ENCODE data around the gene FAH. TPM values are rescaled to one million over a fixed set of nuclear protein-coding genes. Genes with fewer than 3 reads are reported as not detected.

The FAH gene
- total and polyA plus RNA-seq, 2 experiments from 2014 or later = 16.3 to 20.3 TPM

DNA sequence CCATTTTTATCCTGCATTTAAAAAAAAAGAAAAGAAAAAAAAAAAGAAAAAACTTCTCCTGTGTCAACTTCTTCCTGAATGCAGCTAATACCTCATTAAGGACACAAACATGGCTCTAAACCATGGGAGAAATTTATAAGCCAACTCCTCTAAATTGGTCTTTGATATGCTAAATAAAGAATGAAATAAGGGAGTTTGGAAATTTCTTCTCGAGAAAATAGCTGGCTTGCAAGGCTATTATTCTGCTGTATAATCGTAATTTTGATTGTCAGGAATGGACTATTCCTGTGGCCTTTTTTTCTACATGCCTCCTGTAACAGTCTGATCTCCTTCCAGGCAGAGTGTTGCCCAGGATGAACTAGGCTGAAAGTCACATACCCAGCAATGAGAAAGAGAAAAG lies 78.6 kb downstream of the FAH start (continued):
- TF ChIP-seq, protein P1, sequence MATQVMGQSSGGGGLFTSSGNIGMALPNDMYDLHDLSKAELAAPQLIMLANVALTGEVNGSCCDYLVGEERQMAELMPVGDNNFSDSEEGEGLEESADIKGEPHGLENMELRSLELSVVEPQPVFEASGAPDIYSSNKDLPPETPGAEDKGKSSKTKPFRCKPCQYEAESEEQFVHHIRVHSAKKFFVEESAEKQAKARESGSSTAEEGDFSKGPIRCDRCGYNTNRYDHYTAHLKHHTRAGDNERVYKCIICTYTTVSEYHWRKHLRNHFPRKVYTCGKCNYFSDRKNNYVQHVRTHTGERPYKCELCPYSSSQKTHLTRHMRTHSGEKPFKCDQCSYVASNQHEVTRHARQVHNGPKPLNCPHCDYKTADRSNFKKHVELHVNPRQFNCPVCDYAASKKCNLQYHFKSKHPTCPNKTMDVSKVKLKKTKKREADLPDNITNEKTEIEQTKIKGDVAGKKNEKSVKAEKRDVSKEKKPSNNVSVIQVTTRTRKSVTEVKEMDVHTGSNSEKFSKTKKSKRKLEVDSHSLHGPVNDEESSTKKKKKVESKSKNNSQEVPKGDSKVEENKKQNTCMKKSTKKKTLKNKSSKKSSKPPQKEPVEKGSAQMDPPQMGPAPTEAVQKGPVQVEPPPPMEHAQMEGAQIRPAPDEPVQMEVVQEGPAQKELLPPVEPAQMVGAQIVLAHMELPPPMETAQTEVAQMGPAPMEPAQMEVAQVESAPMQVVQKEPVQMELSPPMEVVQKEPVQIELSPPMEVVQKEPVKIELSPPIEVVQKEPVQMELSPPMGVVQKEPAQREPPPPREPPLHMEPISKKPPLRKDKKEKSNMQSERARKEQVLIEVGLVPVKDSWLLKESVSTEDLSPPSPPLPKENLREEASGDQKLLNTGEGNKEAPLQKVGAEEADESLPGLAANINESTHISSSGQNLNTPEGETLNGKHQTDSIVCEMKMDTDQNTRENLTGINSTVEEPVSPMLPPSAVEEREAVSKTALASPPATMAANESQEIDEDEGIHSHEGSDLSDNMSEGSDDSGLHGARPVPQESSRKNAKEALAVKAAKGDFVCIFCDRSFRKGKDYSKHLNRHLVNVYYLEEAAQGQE (IDR thresholded peaks at IDR 0.05; ENCODE audit: unreplicated experiment) = no peak

DNA sequence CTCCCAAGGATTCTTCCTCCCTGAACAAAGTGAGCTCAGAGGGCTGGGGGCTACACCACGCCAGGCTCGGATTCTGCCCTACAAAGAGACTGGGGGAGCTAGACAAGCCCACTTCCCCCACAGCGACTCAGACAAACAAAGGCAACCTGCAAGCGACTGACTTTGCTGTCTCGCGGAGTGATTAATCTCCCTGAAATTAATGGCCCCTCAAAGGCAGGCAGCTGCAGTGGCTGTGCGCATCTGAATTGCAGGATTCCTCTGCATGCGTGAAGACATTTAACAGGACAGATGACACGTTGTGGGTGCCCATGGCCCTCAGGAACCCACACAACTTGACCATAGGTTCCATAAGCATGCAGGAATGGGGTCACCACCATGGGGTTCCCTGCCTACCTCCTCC lies 80.8 kb downstream of the FAH start:
- Histone ChIP-seq H3K4me3 (no peak overlapping the region), H4K20me1 (replicated peaks; ENCODE audit: insufficient read depth) (no peaks in the 10 kb centered on the region), H2AFZ (peak overlapping the region; percentile 76), H3K4me1 (ENCODE audit: insufficient read depth) (peaks cover 4% of the 10 kb centered on the region; the same call in 1 of the 2 replicates), H3K27me3 (ENCODE audit: insufficient read depth) (no peaks in the 10 kb centered on the region), H3K36me3 (ENCODE audit: insufficient read depth) (no peaks in the 10 kb centered on the region), H3F3A (replicated peaks; ENCODE audit: low read depth) (no peaks in the 10 kb centered on the region), H3K79me2 (replicated peaks; ENCODE audit: insufficient read depth) (no peaks in the 10 kb centered on the region), H3K9me2 (ENCODE audit: insufficient read depth) (no peaks in the 10 kb centered on the region), H3K27ac (ENCODE audit: low read depth) (no peak overlapping the region), H3K4me2 (no peak overlapping the region)
- no peak for ATAC-seq
- H3K27ac Mint-ChIP-seq = no peak overlapping the region
- no peaks in the 10 kb centered on the region for H3K36me3 Mint-ChIP-seq (ENCODE audit: low read depth)
- DNase-seq (ENCODE audit: low spot score) = no peak
- H3K27me3 Mint-ChIP-seq (ENCODE audit: insufficient read depth, low read depth, poor library complexity) = peaks cover 8% of the 10 kb centered on the region
- no peaks in the 10 kb centered on the region for H3K9me3 Mint-ChIP-seq
- H3K4me1 Mint-ChIP-seq = peaks cover 8% of the 10 kb centered on the region
- no peak overlapping the region for H3K4me3 Mint-ChIP-seq
- TF ChIP-seq ZNF114 (CRISPR knock-in tag; IDR thresholded peaks at IDR 0.05) = no peak
- no peak for TF ChIP-seq POLR2AphosphoS5 (IDR thresholded peaks at IDR 0.05; ENCODE audit: low read depth)
- TF ChIP-seq EZH2phosphoT487 (IDR thresholded peaks at IDR 0.05; ENCODE audit: unreplicated experiment) = no peak
- no peak for TF ChIP-seq ZNF331 (CRISPR knock-in tag; IDR thresholded peaks at IDR 0.05; ENCODE audit: low read depth)
- no peak for TF ChIP-seq STAT1 (IDR thresholded peaks at IDR 0.05; ENCODE audit: unreplicated experiment)
- TF ChIP-seq CREB1 (CRISPR knock-in tag; IDR thresholded peaks at IDR 0.05; ENCODE audit: low read depth) = no peak
- no peak for TF ChIP-seq JUNB (IDR thresholded peaks at IDR 0.05; ENCODE audit: unreplicated experiment)
- no peak for TF ChIP-seq NANOG (IDR thresholded peaks at IDR 0.05; ENCODE audit: borderline replicate concordance)
- TF ChIP-seq, protein P2, sequence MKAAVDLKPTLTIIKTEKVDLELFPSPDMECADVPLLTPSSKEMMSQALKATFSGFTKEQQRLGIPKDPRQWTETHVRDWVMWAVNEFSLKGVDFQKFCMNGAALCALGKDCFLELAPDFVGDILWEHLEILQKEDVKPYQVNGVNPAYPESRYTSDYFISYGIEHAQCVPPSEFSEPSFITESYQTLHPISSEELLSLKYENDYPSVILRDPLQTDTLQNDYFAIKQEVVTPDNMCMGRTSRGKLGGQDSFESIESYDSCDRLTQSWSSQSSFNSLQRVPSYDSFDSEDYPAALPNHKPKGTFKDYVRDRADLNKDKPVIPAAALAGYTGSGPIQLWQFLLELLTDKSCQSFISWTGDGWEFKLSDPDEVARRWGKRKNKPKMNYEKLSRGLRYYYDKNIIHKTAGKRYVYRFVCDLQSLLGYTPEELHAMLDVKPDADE (IDR thresholded peaks at IDR 0.05) = no peak
- TF ChIP-seq, protein P1 (IDR thresholded peaks at IDR 0.05; ENCODE audit: unreplicated experiment) = no peak
- TF ChIP-seq, protein P3, sequence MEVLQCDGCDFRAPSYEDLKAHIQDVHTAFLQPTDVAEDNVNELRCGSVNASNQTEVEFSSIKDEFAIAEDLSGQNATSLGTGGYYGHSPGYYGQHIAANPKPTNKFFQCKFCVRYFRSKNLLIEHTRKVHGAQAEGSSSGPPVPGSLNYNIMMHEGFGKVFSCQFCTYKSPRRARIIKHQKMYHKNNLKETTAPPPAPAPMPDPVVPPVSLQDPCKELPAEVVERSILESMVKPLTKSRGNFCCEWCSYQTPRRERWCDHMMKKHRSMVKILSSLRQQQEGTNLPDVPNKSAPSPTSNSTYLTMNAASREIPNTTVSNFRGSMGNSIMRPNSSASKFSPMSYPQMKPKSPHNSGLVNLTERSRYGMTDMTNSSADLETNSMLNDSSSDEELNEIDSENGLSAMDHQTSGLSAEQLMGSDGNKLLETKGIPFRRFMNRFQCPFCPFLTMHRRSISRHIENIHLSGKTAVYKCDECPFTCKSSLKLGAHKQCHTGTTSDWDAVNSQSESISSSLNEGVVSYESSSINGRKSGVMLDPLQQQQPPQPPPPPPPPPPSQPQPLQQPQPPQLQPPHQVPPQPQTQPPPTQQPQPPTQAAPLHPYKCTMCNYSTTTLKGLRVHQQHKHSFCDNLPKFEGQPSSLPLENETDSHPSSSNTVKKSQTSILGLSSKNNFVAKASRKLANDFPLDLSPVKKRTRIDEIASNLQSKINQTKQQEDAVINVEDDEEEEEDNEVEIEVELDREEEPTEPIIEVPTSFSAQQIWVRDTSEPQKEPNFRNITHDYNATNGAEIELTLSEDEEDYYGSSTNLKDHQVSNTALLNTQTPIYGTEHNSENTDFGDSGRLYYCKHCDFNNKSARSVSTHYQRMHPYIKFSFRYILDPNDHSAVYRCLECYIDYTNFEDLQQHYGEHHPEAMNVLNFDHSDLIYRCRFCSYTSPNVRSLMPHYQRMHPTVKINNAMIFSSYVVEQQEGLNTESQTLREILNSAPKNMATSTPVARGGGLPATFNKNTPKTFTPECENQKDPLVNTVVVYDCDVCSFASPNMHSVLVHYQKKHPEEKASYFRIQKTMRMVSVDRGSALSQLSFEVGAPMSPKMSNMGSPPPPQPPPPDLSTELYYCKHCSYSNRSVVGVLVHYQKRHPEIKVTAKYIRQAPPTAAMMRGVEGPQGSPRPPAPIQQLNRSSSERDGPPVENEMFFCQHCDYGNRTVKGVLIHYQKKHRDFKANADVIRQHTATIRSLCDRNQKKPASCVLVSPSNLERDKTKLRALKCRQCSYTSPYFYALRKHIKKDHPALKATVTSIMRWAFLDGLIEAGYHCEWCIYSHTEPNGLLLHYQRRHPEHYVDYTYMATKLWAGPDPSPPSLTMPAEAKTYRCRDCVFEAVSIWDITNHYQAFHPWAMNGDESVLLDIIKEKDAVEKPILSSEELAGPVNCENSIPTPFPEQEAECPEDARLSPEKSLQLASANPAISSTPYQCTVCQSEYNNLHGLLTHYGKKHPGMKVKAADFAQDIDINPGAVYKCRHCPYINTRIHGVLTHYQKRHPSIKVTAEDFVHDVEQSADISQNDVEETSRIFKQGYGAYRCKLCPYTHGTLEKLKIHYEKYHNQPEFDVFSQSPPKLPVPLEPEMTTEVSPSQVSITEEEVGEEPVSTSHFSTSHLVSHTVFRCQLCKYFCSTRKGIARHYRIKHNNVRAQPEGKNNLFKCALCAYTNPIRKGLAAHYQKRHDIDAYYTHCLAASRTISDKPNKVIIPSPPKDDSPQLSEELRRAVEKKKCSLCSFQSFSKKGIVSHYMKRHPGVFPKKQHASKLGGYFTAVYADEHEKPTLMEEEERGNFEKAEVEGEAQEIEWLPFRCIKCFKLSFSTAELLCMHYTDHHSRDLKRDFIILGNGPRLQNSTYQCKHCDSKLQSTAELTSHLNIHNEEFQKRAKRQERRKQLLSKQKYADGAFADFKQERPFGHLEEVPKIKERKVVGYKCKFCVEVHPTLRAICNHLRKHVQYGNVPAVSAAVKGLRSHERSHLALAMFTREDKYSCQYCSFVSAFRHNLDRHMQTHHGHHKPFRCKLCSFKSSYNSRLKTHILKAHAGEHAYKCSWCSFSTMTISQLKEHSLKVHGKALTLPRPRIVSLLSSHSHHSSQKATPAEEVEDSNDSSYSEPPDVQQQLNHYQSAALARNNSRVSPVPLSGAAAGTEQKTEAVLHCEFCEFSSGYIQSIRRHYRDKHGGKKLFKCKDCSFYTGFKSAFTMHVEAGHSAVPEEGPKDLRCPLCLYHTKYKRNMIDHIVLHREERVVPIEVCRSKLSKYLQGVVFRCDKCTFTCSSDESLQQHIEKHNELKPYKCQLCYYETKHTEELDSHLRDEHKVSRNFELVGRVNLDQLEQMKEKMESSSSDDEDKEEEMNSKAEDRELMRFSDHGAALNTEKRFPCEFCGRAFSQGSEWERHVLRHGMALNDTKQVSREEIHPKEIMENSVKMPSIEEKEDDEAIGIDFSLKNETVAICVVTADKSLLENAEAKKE (CRISPR knock-in tag; IDR thresholded peaks at IDR 0.05) = no peak
- TF ChIP-seq EZH2 (IDR thresholded peaks at IDR 0.05; ENCODE audit: low read depth, unreplicated experiment) = no peak
